NCI-H1694 (cell line): ENCODE data around the gene SCN1A.
"Not testable (repeated sequence)": the region's sequence is repeated elsewhere in the genome, so short reads cannot be mapped to it uniquely, and the experiment has no call there.

Source experiments
- DNase-seq: peaks from one replicate; lab custom pipeline; 2025; lab: John Stamatoyannopoulos, UW

SCN1A gene

DNA sequence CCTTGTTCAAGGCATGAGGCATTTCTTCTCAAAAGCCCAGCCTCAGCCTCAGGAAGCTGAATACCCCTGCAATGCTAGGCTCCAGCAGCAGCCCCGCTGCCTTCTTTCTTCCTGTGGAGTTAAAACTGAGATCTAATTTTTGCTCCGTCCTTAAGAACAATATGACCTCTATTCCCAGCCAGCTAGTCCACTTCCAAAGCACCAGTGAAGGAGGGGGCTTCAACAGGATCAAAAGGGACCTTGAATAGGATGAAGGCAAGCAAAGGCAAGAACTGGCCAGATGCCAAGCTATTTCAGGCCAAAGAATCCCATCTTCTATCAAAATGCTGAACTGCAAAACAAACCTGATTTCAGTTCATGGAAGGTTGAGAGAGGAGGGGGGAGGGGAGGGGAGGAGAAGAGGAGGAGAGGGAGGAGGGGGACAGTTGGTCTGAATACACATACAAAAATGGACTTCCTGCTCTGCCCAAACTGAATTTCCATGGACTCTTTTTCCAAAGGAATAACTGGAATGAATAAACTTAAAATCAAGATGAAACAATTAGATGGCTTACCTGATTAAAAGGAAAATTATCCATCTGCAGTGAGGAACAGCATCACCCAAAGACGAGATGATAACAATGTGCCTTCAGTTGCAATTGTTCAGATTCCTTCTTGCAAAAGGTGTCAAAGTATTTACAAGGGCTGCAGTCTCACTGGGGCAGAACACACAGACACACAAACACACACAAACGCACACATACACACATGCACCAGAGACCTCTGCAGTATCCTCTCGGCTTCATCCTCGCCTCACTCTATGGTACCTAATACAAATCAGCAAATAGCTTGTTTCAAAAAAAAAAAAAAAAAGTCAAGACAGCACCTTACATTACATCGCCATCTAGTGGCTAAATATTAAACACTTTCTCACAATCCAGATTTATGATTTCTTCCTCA, at the start of gene SCN1A:
TSS of gene SCN1A (minus strand) at position 804 of the 939 bp plus-strand sequence. CDS start 54,399 bp downstream, outside the sequence.
- DNase-seq: peak; percentile 80

DNA sequence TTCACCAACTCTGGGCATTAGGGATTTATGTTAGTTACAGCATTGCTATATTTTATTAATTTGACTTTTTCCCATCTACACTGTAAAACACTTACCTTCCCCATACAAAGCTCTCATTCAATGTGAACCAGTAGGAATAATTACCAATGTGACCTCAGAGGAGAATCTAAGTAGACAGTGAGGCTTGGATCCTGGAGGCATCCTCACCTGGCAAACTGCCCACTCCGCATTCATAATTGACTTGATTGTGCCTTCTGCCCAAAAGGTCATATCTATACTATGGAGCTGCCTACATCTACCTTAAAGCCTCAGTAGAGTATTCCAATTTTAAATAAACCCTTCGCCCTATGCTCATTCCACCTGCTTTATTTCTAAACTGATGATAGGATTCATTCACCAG, 45.4 kb upstream of the SCN1A start:
- no peak for DNase-seq

DNA sequence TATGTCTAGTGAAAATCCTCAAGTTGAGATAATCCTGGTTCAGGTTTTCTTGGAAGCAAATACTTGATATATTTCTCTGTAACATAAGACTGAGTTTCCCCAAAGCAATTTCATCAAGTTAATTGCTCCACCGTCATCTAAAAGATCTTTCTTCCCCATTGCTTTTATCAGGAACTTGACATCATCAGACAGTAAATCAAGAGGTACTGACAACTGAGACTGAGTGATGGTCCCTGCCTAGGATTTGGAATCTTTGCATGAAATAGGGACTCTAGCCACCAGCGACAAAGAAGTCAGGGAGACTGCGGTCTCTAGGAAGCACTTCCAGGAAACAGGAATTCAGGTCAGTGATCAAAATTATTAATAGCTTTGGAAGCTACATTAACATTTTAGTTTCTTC, 43.4 kb upstream of the SCN1A start:
- DNase-seq: no peak

DNA sequence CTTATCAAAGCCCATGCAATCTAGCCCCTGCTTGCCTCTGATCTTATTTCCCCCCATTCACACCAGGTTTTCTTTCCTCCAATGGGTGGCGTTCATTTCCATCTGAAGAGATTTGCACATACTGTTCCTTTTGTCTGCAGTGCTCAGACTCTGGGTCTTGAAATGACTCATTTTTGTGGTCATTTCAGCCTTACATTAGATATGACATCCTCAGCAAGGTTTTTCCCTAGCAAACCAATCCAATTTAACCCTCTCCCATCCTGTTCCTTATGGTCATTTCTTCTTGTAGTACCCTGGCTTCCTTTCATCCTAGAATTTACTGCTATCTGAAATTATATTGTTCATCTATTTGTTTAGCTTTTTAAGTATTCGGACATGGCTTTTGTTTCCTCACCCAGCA, 42.5 kb upstream of the SCN1A start:
- no peak for DNase-seq

DNA sequence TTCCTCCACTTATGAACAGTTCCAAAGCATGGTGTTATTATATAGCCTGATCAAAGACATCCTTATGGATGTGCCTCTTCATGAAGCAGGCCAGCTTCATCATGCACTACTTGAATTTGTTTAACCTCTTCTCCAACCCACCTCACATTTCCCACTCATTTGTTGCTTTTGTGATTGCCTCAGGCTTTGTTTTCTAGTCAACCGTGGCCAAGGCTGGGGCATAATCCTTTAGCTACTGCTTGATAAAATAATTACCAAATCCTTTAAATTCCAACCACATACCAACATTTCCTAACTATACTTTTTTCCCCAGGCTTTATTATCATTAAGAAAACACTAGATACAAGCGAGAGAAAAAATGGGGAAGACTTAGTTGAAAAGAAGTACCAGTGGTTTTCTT, 39.6 kb upstream of the SCN1A start:
- DNase-seq: no peak

DNA sequence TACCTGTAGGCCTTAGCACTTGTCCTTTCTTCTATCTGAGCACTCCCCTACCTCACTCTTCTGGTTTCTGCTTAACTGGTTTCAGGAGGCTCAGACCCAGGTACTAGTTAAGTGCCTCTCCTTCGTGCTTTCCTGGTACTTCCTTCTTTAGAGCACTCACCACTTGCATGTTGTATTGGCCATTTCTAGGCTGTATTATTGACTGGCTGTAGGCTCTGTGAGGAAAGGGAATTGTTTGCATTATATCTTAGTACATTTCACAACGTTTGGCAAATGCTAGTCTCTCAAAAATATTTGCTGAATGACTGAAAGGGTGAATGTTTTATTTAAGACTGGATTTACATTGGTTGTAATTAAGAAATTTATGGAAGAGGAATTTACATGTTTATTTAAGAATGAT, 36.0 kb upstream of the SCN1A start:
- DNase-seq: no peak

DNA sequence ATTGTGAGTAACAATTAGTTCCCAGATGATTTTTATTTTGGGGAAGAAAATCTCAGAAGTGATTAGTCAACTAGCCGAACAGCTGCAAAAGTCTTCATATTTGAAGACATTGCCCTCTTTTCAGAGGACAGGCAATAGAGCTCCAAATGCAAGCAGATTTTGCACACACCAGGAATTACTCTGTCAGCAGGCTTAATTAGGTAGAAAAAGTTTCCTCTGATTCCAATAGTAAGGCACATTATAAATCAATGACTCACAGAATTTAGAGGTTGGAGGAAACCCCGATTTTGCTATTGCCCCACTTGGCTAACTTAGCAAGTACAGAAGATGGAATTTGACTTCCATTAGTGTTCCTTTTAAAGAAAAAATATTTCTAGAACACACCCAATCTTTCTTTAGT, 30.7 kb upstream of the SCN1A start:
- DNase-seq: no peak

DNA sequence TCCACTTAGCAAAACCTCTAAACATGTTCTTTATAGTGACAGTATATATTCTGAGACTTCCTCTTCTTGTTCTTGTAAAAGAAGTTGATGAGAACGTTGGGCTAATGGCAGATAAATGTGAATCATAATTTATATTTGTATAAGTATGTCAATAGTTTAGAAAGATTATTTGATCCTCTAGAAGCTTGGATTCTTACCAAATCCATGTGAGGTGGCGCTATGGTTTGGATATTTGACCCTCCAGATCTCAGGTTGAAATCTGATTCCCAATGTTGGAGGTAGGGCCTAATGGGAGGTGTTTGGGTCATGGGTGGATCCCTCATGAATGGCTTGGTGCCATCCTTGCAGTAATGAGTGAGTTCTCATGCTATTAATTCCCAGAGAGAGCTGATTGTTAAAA, 29.8 kb upstream of the SCN1A start:
- DNase-seq: no peak

DNA sequence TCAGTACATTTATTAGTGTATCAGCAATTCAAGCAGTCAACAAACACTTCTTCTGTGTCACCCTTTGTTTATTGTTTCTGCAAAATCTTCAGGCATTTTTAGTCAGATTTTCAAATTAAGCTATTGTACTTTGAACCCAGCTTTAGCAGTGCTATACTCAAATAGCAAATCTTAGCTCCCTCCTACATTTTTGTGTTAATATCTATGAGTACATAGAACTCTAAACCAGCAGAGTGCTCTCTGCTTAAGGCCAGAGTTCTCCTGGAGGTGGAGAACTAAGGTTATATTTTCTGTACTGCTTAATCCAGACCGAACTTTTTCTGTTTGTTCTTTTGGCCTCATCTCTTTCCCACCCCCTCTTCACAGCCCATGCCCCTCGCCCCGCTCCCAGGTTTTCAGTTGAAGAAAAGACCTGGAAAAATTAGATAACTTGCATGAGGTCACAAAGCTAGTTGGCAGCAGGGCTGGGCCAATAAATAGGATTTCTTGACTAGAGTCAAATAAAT, 29.2 kb upstream of the SCN1A start:
- no peak for DNase-seq

DNA sequence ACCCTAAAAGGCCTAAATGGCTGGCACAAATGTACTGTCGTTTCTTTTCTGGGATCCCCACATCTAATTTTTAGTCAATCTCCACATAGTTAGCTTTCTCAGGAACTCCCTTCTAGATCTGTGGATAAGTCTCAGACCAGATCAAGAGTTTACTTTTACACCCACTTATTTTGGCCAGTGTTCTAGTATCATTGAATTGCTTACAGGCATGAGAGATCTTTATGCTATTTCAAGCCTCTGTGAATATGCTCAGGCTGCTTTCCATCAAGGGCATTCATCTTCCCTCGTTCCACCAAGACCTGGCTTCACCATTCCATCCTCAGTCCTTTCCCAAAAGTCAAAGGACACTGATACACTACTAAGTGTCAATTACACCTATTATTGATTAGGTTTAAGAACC, 27.8 kb upstream of the SCN1A start:
- DNase-seq: no peak

DNA sequence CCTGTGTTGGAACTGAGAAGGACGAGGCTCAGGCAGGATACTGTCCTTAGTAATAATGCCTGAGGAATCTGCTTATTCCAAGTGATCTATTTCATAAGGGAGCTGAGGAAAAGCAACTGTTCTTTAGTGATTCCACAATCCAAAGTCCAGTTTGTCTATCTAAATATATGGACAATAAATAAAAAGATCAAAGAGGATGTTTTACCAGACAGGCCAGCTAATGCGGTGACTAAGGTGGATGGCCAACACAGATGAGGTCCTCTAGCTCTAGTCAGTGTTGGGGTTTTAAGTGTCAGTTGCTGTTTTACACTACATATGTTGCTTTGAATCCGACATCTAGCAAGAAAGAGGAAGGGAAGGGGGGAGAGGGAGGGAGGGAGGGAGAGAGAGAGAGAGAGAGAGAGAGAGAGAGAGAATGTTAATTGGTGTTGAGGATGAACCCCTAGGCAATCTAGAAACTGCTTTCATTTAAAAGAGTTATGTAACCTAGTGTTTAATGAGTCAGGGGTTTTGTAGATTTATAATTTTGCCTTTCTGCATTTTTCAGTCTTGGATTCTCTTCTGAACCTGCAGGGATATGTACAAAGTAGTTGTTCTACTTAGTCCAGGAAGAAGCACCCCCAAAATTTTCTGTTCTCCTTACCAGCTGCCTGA, 27.0 kb upstream of the SCN1A start:
- DNase-seq: no peak

DNA sequence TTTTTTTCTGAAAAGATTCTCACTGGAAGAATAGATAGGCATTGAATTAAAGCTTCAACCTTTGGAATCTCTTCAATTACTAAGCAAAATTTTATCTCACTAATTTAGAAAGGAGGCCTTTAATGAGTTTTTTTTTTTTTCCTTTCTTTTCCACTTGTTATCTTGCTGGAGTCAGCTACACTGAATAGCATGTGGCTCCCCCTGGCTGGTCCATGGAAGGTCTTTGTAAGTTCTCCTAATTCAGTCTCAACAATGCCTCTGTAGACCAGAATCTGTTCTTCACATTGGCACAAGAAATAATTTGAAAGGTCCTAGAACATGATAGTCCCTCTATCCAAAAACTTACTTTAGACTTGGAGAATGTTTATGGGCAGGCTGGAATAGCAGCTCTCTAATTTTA, 24.2 kb upstream of the SCN1A start:
- DNase-seq: no peak

DNA sequence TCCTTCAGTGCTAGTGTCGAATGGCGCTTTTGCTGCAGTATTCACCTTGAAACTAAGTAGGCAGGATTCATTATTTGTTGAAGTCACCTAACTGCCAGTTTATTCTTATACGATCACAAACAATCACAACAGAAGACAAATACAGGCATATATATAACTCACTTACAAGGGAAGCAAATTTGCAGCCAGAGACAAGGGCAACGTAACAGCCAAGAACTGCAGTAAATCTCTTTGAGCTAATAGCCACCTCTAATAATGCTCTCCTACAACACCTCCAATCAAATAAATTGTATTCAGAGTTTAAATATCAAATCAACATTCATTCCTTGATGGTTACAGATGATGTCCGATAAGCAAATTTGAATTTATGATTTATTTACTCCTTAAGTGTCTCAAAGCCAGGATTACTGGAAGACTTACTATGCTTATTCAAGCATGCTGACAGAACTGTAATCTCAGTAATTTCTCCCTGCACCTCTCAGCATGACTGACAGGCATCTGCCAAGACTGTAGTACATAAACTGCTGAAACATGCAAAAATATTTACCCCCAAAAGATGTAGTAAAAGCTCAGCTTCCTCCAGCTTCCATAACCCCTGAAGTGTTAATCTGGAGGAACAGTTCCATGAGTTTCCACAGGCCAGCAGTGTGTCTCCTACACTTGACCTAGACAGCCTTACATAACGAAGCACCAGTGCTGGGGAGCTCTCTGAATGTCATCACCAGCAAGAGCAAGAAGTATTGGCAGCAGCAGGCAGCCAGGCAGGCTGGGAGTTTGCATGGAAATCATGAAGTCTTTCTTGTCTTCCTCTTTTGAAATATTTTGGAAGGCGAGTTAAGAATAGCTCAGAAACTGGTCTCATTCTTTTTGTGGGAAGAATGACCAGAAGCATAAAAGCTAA, 20.9 kb upstream of the SCN1A start:
- no peak for DNase-seq

DNA sequence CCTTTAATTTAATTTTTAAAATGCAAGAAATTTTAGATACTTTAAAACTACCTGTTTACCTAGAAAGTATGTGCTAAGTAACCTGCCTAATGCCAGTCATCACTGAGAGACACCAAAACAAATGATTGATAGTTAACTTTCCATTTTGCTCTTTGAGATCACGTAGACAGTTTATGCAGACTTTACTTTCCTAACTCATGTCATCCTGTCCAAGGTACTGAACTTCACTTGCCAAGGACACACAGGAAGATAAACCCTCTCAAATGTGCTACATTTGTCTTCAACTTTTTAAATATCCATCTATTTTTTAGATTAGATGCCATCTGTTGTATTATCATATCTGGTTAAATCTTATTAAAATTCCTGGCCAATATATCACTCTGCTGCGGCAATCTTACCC, 20.1 kb upstream of the SCN1A start:
- no peak for DNase-seq

DNA sequence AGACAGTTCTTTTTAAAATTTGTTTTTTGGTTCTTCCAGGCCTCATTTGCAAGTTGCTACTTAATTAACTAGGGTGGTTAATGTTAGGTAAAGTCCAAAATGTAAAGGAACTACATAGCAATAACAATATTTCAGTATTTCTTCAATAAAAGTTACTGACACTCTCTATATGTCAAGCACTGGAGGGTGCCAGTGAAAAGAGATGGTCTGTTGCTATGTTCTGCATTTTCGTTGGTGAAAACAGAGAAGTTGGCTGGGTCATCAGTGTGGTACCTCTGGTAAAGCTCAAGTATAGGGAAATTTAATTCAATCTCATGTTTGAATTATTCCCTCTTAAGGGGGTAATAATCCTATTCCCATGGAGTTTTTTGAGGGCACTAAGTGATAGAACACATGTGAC, 16.3 kb upstream of the SCN1A start:
- no peak for DNase-seq

DNA sequence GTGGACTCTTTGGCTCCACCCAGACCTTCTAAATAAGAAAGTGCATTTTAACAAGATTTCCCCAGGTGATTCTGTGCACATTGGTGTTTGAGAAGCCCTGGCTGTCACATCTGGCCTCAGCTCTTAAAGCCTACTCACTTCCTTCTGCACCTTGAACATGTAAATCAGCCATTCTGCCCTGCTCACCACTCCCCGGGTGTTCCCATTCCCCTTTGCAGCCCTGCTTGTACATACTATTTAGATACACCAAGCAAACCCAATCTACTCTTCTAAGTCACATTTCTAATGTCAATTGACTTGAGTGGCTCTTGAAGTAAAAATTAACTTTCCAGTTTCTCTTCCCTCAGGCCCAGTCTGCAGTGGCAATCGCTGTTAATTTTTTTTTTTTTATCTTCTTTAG, 13.1 kb upstream of the SCN1A start:
- DNase-seq: no peak

DNA sequence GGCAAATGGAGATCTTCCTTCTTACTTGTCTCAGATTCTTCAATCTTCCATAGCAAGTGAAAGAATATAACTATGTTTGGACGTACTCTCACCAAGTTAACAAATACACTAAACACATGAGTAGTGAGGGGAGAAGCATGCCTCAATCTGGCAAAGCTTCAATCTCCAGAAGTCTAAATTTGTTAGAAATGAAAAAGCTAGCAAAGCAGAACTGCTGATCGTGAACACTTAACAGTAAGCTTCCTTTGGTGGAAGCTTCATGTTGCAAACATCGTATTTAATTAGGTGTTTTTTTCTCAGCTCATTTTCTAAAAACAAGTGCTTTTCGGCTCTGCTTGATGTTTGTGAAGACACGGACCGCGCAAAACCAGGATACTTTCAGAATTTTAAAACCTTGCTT, 12.7 kb upstream of the SCN1A start:
- no peak for DNase-seq

DNA sequence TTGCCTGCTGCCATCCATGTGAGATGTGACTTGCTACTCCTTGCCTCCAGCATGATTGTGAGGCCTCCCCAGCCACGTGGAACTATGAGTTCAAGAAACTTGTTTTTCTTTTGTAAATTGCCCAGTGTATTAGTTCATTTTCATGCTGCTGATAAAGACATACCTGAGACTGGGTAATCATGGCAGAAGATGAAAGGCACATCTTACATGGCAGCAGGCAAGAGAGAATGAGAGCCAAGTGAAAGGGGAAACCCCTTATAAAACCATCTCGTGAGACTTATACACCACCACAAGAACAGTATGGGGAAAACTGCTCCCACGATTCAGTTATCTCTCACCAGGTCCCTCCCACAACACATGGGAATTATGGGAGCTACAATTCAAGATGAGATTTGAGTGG, 11.7 kb upstream of the SCN1A start:
- DNase-seq: not testable (repeated sequence)

DNA sequence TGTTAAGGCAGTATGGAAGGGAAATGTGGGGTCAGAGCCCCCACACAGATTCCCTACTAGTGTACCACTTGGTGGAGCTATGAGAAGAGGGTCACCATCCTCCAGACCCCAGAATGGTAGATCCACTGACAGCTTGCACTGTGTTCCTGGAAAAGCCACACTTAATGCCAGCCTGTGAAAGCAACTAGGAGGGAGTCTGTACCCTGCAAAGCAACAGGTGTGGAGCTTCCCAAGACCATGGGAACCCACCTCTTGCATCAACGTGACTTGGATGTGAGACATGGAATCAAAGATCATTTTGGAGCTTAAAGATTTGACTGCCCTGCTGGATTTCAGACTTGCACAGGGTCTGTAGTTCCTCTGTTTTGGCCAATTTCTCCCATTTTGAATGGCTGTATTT, 10.8 kb upstream of the SCN1A start:
- no peak for DNase-seq

DNA sequence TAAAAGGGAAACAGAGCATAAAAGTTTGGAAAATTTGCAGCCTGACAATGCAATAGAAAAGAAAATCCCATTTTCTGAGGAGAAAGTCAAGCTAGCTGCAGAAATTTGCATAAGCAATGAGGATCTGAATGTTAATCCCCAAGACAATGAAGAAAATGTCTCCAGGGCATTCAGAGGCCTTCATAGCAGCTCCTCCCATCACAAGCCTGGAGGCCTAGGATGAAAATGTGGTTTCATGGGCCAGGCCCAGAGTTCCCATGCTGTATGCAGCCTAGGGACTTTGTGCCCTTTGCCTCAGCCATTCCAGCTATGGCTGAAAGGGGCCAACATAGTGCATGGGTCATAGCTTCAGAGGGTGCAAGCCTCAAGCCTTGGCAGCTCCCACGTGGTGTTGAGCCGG, 10.3 kb upstream of the SCN1A start:
- no peak for DNase-seq

DNA sequence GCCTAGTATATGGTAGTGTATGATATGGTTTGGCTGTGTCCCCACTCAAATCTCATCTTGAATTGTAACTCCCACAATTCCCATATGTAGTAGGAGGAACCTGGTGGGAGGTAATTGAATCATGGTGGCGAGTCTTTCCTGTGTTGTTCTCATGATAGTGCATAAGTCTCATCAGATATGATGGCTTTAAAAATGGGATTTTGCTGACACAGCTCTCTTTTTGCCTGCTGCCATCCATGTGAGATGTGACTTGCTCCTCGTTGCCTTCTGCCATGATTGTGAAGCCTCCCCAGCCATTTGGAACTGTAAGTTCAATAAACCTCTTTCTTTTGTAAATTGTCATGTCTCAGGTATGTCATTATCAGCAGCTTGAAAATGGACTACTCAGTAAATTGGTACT, 9.5 kb upstream of the SCN1A start:
- DNase-seq: no peak

DNA sequence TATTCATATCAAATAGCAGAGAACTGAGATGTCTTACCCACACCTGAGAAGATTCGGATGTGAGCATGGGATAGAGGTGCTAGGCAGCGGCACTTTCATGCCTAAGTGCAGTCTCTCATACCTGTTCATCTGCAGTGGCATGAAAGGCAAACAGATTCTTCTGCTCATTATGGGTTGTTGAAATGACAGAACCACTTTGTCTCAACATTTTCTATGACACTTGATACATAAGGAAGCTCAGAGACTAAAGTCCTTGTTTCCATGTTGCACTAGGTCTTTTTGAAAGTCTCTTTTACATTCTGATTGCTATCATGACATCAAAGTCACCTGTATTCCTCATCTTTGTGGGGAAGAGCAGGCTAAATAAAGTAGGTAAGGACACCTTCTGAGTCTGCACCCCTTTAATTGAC, 8.0 kb upstream of the SCN1A start:
- no peak for DNase-seq
